NT2/D1 (cell line): ENCODE measurements around the gene RALGPS1.

Experiments used
- SUZ12 ChIP-seq: IDR thresholded peaks from 2 replicates; pipeline ENCODE4 v1.6.1; 2011; ENCODE audit not compliant: insufficient read length, insufficient read depth; ENCODE audit errors: extremely low read depth
- YY1 ChIP-seq: IDR thresholded peaks from 2 replicates; pipeline ENCODE4 v1.6.1; 2011; ENCODE audit not compliant: insufficient read length, insufficient read depth
- ZNF274 ChIP-seq: IDR thresholded peaks from 2 replicates; pipeline ENCODE4 v1.6.1; 2011; ENCODE audit warnings: mild to moderate bottlenecking, low read depth, low read length

DNA sequence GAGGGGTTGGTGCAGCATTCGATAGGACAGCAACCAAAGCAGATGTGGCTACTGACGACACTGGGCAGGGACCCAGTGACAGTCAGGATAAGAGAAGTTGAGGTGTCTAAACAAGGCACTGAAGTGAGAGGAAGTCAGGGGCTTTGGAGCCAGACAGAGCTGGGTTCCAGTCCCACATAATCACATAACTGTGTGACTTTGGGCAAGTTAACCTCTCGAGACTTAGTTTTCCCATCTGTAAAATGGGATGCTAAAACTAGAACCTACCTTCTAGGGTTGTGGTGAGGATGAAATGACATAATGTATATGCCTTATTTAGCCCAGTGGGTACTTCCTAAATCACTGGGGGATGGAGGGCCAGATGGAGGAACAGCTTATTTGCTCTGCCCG, 204.7 kb downstream of the RALGPS1 start:
- TF ChIP-seq YY1 = no peak
- no peak for TF ChIP-seq ZNF274
- no peak for TF ChIP-seq SUZ12
